MM.1S (cell line): ENCODE results near the gene ANKMY2.

Source experiments
- DNase-seq: peaks from one replicate; pipeline ENCODE4 v3.0.0-alpha.2; 2015
- H2AFZ ChIP-seq: fragments of 300-600 bp; sonication (generic); 2 replicates; pipeline ENCODE4 v1.6.0; 2016; ENCODE audit warnings: antibody characterized with exemption, low read length
- H3F3A ChIP-seq: fragments of 300-600 bp; sonication (generic); 2 replicates; pipeline ENCODE4 v1.6.1; 2016; ENCODE audit warnings: mild to moderate bottlenecking, antibody characterized with exemption, low read length, moderate library complexity, mixed read lengths; ENCODE audit not compliant: insufficient read depth
- H3K27ac ChIP-seq: fragments of 300-600 bp; sonication (generic); 2 replicates; pipeline ENCODE4 v1.5.1; 2016; ENCODE audit warnings: mild to moderate bottlenecking, low read length
- H3K27me3 ChIP-seq: fragments of 300-600 bp; sonication (generic); replicated peaks from 2 replicates; pipeline ENCODE4 v1.6.0; 2016; ENCODE audit warnings: low read length; ENCODE audit not compliant: insufficient read depth
- H3K36me3 ChIP-seq: fragments of 300-600 bp; sonication (generic); replicated peaks from 2 replicates; pipeline ENCODE4 v1.6.1; 2016; ENCODE audit warnings: mild to moderate bottlenecking, low read length, mixed read lengths; ENCODE audit not compliant: insufficient read depth
- H3K4me1 ChIP-seq: fragments of 300-600 bp; sonication (generic); 2 replicates; pipeline ENCODE4 v1.6.1; 2016; ENCODE audit warnings: low read length, mixed read lengths
- H3K4me2 ChIP-seq: fragments of 300-600 bp; sonication (generic); 2 replicates; pipeline ENCODE4 v1.6.0; 2016; ENCODE audit warnings: low read depth, low read length
- H3K4me3 ChIP-seq: fragments of 300-600 bp; sonication (generic); 2 replicates; pipeline ENCODE4 v1.5.1; 2016; ENCODE audit warnings: low read length, mixed read lengths
- H3K79me2 ChIP-seq: fragments of 300-600 bp; sonication (generic); 2 replicates; pipeline ENCODE4 v1.6.1; 2016; ENCODE audit warnings: mixed run types, low read length, mixed read lengths
- H3K9ac ChIP-seq: fragments of 300-600 bp; sonication (generic); 2 replicates; pipeline ENCODE4 v1.6.1; 2016; ENCODE audit warnings: low read length, mixed read lengths
- H3K9me2 ChIP-seq: fragments of 300-600 bp; sonication (generic); replicated peaks from 2 replicates; pipeline ENCODE4 v1.6.1; 2016; ENCODE audit warnings: mild to moderate bottlenecking, low read length, mixed read lengths; ENCODE audit not compliant: insufficient read depth
- H3K9me3 ChIP-seq: fragments of 300-600 bp; sonication (generic); replicated peaks from 2 replicates; pipeline ENCODE4 v1.6.1; 2016; ENCODE audit warnings: mild to moderate bottlenecking, low read length, mixed read lengths; ENCODE audit not compliant: insufficient read depth
- H4K20me1 ChIP-seq: fragments of 300-600 bp; sonication (generic); 2 replicates; pipeline ENCODE4 v1.6.1; 2016; ENCODE audit warnings: mild to moderate bottlenecking, low read length, moderate library complexity, mixed read lengths; ENCODE audit not compliant: insufficient read depth
- CTCF ChIP-seq: fragments of 300-600 bp; sonication (generic); IDR thresholded peaks from 2 replicates; pipeline ENCODE4 v1.5.1; 2016; ENCODE audit warnings: antibody characterized with exemption, low read length, mixed read lengths
- EZH2 ChIP-seq: fragments of 300-600 bp; sonication (generic); optimal IDR thresholded peaks from 2 replicates; pipeline ENCODE3; 2017; ENCODE audit warnings: low read depth, mild to moderate bottlenecking, antibody characterized with exemption, low read length, mixed read lengths
- EZH2phosphoT487 ChIP-seq: fragments of 300-600 bp; sonication (generic); IDR thresholded peaks from 2 replicates; pipeline ENCODE4 v1.6.1; 2018; ENCODE audit warnings: antibody characterized with exemption, low read length

ANKMY2 gene

GRCh38 chr7:16669581-16669980 lies 24.0 kb upstream of the ANKMY2 start:
- H4K20me1 ChIP-seq: 0 out of 2 replicates have a peak, but pooled peaks cover 4% of the 10 kb centered on the region
- H3K27me3 ChIP-seq: no peaks in the 10 kb centered on the region
- peaks cover 59% of the 10 kb centered on the region for H3K79me2 ChIP-seq
- H3K9me3 ChIP-seq: no peaks in the 10 kb centered on the region
- no peak overlapping the region for H3K4me2 ChIP-seq
- no peak overlapping the region for H3K27ac ChIP-seq
- H3K9ac ChIP-seq: no peak overlapping the region
- H3K4me3 ChIP-seq: no peak overlapping the region
- no peaks in the 10 kb centered on the region; the same call in none of the 2 replicates for H3K36me3 ChIP-seq
- no peaks in the 10 kb centered on the region for H3F3A ChIP-seq
- H2AFZ ChIP-seq: no peak overlapping the region
- H3K9me2 ChIP-seq: no peaks in the 10 kb centered on the region
- DNase-seq: no peak
- TF ChIP-seq EZH2: no peak
- no peak for TF ChIP-seq EZH2phosphoT487
- no peak for TF ChIP-seq CTCF
- H3K4me1 ChIP-seq: 0 out of 2 replicates have a peak, but pooled peaks cover 4% of the 10 kb centered on the region

- H3K9me3 ChIP-seq: no peaks in the 10 kb centered on the region
- H3F3A ChIP-seq: no peaks in the 10 kb centered on the region
- TF ChIP-seq EZH2 (no peak), CTCF (no peak), EZH2phosphoT487 (no peak)
- H3K4me2 ChIP-seq: no peak overlapping the region
- 0 out of 2 replicates have a peak, but pooled peaks cover 4% of the 10 kb centered on the region for H3K4me1 ChIP-seq
- peaks cover 65% of the 10 kb centered on the region for H3K79me2 ChIP-seq
- H3K9me2 ChIP-seq: no peaks in the 10 kb centered on the region
- no peaks in the 10 kb centered on the region; the same call in 1 of the 2 replicates for H3K36me3 ChIP-seq
- H4K20me1 ChIP-seq: peaks cover 9% of the 10 kb centered on the region; the same call in 1 of the 2 replicates
- H3K9ac ChIP-seq: no peak overlapping the region
- H3K4me3 ChIP-seq: no peak overlapping the region
- no peak overlapping the region for H2AFZ ChIP-seq
- no peaks in the 10 kb centered on the region for H3K27me3 ChIP-seq
- no peak overlapping the region for H3K27ac ChIP-seq
- no peak for DNase-seq
Observed at GRCh38 chr7:16668978-16669377, 23.4 kb upstream of the ANKMY2 start.

- no peaks in the 10 kb centered on the region for H3K27me3 ChIP-seq
- no peak overlapping the region for H3K9ac ChIP-seq
- no peak for DNase-seq
- 0 out of 2 replicates have a peak, but pooled peaks cover 4% of the 10 kb centered on the region for H3K4me1 ChIP-seq
- H3K9me3 ChIP-seq: no peaks in the 10 kb centered on the region
- peaks cover 71% of the 10 kb centered on the region for H3K79me2 ChIP-seq
- no peaks in the 10 kb centered on the region for H3K9me2 ChIP-seq
- TF ChIP-seq EZH2phosphoT487: no peak
- no peak for TF ChIP-seq EZH2
- TF ChIP-seq CTCF: no peak
- H3K36me3 ChIP-seq: no peaks in the 10 kb centered on the region; the same call in 1 of the 2 replicates
- H3K4me3 ChIP-seq: no peak overlapping the region
- no peak overlapping the region for H2AFZ ChIP-seq
- H3K4me2 ChIP-seq: no peak overlapping the region
- H3K27ac ChIP-seq: no peak overlapping the region
- H3F3A ChIP-seq: no peaks in the 10 kb centered on the region
- peaks cover 12% of the 10 kb centered on the region; the same call in 1 of the 2 replicates for H4K20me1 ChIP-seq
Observed at GRCh38 chr7:16668049-16668858, 22.7 kb upstream of the ANKMY2 start.
